HG03460 (cell line): Measurements from ENCODE around the gene ART4.
A peak's percentile ranks its signal among the peaks of the same experiment; 100 is the strongest.

Source experiments
- ATAC-seq: cut with Tn5 transposase; IDR thresholded peaks from one replicate; pipeline ENCODE4 v1.9.1; 2021; ENCODE audit not compliant: unreplicated experiment

The ART4 gene, protein sequence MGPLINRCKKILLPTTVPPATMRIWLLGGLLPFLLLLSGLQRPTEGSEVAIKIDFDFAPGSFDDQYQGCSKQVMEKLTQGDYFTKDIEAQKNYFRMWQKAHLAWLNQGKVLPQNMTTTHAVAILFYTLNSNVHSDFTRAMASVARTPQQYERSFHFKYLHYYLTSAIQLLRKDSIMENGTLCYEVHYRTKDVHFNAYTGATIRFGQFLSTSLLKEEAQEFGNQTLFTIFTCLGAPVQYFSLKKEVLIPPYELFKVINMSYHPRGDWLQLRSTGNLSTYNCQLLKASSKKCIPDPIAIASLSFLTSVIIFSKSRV

DNA sequence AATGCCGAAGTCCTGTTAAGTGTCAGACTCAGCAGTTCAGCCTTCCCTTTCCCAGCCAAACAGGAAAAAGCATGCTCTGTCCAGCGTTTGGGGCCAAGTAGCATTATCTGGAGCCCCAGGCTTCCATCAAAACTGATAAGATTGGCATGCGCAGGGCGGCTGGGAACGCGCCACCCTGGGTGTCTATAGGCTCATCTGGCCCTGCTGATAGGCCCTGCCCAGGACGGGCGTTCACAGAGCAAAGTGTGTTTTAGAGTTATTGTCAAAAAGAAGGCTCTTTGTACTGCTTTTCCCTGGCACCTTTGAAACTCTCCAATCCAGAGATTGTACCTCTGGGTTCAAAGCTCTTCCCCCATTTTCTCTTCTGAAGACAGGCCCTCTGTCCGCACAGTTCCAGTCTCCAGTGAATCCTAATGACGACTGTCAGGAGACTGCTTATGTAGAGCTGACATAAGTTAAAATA, at the start of gene ART4:
TSS of gene ART4 (minus strand) at position 102 of the 463 bp plus-strand sequence. CDS start 413 bp downstream, outside the sequence.
- no peak for ATAC-seq

DNA sequence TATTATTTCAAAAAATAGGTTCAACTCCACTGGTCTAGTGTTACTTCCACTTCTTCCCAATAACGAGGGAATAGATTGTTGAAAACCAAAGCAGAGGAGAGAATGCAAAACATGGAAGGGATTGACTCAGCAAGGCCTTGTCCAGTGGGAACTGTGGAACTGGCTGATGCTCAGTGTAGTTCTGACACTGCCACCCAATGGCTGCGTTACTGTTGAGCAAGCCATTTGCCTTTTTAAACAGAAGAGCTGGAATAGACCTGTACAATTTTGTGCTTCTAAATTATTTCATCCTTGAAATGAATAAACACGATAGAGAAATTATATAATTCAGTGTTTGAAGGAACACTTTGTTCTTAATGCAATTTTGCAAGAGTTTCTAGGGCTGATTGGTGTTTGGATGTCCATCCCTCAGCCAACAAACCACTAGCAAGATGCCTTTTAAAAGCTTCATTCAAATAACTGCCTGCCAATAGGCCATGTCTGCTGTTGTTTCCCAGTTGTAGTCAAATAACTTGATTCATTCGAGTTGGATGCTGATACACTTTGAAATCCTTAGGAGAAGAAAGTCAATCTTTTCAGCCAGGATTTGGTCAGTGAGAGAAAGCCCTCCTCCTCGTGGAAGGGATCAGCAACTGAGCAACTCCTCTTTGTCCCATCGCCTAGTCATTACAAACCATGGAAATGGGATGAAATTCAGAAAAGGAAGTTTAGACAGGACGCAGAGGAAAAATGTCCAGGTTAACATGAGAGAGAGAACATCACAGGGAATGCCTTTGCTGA, 49.6 kb upstream of the ART4 start:
- no peak for ATAC-seq

DNA sequence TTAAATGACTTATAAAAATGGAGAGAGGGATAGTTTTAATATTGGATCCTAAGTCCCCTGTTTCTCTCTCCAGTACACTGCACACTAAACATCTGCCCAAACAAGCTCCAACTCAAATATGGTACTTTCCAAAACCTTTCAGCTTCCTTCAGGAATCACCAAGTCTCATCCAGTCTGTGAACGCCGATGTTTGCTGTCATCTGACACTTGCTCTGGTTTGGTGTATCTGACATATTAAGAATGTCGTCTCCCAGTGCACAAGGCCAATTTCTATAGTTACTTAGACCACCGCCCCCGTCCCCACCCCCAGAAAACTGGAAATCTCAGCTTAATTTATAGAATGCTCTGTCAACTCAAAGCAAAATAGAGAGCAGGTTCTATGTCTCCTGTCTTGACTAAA, 47.4 kb upstream of the ART4 start:
- ATAC-seq: no peak

DNA sequence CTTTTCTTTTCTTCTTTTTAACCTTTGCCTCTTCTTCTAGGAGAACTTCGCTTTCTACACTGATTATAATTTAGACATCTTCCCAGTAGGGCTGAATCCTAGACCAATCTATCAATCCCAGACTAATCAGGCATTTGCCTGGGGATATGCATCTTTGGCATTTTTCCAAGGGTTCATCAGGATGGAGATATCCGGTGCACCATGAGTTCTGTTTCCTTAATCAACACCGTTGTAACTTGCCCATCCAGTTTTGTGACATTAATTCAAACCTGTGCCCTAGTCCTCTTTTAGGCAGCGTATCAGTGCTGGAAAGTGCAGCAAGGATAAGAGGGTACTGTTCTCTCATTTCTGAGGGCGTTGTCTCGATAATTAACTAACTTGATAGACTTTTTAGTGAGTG, 42.9 kb upstream of the ART4 start:
- no peak for ATAC-seq

DNA sequence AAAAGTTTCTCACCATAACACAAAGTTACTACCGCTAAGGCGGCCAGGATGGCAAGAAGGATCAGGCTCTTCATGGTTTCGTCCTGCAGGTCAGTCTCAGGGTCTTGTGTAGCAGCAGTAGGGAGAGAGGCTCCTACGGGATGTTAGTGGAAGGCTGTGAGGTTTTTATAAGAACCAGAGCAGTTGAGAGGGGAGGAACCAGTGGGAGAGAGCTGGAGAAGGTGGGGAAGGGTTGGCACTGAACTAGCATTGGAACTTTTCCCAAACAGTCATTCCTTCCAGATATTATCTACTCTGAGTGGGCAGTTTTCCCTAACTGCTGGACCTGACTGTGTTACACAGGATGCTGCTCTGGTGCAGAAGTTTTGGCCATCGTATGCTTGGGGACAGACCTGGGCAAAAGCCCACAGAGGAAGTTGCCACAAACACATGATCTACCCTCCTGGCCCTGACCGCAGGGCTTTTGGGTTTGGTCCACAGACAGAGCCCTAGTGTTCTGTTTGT, 42.4 kb upstream of the ART4 start, which contains the start of gene MGP:
TSS of gene MGP (minus strand) at position 137 of the 504 bp plus-strand sequence. CDS start at position 74, 63 bp downstream.
- no peak for ATAC-seq

DNA sequence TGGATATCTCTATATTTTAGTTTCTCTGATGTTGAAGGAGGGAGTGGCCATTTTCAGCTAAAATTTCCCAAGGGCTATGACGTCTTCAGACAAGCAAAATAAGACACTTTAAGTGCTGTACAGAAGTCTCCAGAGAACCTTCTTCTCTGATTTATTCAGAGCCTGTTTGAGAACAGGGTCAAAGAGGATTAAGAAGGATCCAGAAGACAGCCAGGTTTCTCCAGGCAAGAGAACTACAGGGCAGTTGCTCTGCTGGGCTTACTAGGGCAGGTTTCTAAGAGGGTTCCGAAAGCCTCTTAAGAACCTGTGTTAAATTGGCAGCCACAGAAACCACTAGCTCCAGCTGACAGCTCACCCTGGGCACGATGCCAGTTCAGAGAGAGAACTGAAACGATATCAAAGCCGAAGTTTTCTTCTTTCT, 41.1 kb upstream of the ART4 start:
- peak; percentile 99 for ATAC-seq

DNA sequence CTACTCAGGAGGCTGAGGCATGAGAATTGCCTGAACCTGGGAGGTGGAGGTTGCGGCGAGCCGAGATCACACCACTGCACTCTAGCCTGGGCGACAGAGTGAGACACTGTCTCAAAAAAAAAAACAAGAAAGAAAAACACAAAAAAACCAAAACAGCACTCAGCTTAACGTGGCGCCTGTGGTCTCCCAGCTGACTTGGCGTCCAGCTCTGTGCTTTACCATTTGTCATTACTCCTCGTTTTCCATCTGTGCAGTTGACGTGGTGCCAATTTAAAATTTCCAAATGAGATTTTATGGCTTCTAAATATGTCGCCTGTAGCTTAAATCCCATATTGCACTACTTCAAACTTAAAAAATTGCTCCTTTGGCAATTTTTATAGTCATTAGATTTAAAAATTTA, 40.4 kb upstream of the ART4 start:
- ATAC-seq: no peak

DNA sequence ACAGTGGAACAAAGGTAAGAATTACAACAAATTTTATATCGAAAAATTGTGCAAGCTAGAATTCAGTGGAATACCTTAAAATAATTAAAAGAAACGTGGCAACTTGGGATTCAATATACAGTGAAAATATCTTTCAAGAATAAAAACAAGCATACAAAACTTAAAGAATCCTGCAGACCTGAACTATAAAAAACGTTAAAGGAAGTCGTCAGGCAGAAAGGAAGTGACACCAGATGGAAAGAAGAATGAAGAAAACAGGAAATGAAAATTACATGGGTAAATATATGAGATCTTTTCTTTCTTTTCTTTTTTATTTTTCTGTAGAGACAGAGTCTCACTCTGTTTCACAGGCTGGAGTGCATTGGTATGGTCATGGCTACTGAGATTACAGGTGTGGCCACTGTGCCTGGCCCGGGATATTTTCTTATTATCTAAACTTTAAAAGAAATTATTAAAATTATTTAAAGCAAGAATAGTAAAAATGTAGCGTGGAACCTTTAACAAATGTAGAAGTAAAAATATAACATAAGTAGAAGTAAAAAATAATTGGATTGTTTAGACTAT, 37.6 kb upstream of the ART4 start:
- ATAC-seq: no peak

DNA sequence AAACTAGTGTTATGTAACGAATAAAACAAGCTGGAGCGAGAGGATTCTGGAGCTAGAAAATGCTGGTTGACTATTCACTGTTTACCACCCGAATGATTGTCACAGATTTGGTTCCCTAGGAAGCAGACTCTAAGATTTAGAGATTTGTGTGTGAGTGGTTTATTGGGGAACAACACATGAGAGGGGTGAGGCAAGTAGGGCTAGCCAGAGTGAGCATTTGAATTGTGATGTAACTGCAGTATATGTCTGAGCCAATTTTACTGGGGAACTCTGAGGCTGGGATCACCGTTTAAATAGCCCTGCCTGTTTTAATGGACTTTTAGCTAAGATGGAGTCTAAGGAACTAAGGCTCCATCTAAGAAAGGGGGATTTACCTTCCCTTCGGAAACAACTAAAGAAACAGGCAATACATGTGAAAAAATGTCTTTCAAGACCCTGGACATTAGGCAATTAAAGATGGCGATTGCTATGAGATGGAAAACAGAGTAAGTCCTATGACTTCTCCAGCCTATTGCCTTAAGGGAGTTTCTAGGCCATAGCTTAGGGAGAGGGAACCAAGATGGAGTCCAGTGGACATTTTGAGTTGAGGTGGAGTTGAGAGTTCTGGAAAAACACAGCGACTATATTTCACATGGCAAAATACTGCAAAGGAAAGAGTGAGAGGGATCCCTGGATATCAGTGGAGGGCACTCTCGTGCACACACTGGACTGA, 36.1 kb upstream of the ART4 start:
- no peak for ATAC-seq

DNA sequence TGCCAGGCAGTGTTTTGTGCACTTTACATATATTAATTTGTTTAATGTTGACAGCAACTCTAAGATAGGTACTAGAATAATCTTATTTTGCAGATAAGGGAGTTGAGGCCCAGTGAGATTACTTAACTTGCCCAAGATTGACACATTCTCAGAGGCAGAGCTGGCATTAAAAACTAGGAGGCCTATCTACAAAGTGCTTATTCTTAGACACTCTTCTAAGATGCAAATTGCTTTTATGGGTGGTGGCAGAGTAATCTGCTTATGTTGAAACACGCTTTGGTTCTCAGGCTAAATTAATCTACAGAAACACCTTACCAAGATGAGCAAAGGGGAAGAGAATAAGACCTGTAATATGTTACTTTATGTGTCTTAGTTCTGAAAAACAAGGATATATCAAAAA, 35.2 kb upstream of the ART4 start:
- no peak for ATAC-seq

DNA sequence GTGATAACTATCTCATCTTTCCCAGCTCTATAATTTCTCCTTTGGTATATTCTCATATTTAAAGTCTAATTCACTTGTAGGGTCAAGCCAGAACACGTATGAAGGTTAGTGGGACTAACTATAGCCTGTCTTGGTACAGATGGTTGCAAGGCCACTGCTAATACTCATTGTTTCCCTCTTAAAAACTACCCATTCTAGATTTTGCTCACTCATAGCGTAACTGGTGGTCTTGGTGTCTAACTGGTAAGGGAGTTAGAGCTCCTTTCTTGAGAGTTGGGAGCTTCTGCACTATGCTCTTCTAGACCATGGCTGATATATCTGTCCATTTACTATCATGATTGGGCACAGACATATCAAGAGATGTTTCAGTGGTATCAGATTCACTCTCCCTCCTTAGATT, 33.5 kb upstream of the ART4 start:
- no peak for ATAC-seq

DNA sequence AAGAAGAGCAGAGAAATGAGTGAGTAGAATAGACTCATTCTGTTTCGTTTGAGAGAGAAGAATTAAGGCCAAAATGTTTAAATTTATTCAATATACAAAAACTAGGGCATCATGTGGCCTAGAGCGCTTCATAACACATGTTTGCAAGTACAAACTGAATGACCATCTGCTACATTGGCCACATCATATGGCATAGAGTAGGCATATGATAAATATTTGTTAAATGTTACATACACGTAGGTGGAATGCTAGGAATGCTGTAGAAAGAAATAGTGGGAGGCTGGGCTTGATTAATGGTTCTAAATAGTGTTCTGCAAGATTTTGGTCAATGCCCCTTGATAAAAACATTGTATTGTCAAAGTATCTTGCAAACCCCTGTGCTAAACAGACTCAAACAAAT, 31.6 kb upstream of the ART4 start:
- no peak for ATAC-seq

DNA sequence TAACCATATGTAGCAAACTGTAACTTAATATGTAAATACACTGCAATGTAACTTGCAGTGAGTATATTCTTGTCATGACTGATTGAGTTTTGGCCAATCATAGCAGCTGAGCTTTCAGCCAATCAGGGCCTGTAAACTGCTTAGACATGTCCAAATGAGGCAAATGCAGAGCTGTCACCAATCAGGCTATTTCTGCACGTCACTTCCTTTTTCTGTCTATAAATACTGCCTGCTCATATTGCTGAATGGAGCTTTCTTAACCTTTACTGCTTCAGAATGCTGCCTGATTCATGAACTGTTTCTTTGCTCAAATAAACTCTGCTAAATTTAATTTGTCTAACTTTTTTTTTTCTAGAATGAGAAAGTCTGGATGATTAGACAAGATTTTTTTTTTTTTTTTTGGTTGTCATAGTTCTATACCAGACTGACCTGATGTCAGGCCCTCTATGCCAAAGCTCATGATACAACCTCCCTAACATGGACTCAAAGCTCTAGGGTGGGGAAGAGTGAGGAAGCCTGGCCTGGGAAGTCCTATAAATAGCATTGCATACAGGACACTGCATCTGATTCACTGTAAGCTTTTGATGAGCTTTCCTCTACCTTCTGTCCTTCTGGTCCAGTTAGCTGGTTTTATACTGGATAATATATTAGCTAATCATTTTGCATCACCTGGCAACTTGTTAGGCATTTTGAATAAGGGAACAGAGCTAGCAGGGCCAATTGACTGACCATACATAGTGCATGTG, 30.3 kb upstream of the ART4 start:
- no peak for ATAC-seq

DNA sequence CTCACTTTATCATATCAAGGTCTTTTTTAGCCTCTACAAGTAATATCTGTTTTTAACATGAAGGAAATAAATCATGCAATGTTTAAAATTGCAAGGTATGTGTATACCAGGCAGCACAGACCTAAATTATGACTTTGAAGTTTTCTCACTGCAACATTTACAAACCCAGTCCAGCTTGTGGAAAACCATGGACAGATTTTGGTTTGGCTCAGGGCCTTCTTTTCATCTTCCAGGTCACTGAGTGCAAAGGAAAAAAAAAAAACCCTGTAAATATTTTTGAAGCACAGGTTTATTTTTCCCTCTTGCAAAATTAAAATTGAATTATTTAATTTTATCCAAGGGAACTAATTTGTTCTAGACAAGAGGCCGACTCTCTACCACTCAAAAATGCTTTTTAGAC, 28.6 kb upstream of the ART4 start:
- ATAC-seq: no peak

DNA sequence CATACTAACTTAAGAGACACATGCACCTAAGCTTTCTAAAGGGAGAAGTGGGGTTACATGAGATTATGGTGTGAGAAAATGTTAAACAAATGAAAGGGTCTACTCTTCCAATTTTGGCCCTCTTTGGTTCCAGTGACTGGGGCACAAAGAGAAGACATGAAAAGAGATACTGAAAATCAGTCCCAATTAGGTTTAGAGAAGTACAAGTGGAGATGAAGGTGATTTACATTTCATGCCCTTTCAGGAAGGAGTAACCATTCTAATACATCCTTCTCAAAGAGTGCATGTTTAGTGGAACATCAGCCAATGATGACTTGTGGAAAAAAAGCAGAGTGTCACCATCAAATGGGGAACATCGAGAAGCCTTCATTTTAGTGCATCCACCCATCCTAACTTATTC, 27.9 kb upstream of the ART4 start:
- no peak for ATAC-seq

DNA sequence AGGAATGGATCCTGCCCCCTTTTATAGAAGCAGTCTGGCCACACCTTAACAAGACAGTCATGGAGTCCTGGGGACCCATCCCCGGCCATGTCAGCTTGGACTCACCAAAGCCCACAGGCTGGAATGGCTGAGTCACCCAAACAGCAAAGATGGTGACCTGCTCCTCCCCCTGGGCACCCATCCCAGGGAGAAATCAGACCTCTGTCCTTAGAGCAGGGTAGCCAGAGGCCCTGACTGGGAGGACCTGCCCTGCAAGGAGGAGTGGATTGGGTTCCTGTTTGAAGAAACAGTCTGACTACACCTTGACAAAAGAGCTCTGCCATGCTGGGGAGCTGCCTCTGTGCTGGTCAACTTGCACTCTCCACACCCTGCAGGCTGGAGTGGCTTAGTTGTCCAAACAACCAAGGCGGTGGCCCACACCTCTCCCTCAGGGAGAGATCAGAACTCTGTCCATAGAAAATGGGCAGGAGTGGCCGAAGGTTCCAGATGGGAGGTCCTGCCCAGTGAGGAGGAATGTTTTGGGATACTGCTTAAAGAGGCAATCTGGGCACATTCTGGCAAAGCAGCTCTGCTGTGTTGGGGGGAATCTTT, 25.7 kb upstream of the ART4 start:
- no peak for ATAC-seq

DNA sequence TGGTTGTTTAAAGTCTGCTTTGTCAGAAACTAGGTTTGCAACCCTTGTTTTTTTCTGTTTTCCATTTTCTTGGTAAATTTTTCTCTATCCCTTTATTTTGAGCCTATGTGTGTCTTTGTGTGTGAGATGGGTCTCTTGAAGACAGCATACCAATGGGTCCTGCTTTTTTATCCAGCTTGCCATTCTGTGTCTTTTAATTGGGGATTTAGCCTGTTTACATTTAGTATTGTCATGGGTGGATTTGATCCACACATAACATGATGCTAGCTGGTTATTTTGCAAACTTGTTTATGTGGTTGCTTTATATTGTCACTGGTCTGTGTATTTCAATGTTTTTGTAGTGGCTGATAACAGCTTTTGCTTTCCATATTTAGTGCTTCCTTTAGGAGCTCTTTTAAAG, 17.2 kb upstream of the ART4 start:
- ATAC-seq: no peak

DNA sequence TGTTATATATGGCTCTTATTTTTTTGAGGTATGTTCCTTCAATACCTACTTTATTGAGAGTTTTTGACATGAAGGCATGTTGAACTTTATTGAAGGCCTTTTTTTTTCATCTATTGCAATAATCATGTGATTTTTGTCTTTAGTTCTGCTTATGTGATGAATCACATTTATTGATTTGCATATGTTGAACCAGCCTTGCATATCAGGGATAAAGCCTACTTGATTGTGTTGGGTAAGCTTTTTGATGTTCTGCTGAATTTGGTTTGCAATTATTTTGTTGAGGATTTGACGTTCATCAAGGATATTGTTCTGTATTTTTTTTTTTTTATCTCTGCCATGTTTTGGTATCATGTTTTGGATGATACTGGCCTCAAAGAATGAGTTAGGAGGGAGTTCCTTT, 15.2 kb upstream of the ART4 start:
- no peak for ATAC-seq

DNA sequence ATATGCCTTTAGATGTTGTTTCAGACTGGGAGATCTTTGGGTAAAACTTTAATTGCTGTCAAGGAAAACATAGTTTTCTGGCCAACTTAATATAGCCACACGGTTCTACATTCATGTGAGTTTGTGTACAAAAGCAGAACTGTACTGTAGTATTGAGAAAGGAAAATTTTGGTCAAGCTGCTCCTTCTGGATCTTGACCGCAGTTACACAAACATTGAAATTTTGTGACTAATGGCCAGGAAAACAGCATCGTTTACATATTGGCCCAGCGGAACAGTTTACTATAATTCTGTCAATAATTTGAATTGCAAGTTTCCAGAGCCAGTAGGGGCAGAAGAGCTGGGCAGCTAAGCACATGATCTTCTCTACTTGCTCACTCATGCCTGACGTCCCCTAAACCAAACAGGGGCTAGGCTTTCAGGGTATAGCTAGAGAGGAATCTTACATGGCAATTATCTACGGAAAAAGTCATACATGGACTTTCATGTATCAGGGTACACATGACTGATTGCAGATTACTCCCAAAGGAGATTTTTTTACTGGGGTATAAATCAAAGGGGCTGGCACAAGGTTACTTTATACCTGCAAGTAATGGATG, 11.4 kb upstream of the ART4 start:
- ATAC-seq: no peak

DNA sequence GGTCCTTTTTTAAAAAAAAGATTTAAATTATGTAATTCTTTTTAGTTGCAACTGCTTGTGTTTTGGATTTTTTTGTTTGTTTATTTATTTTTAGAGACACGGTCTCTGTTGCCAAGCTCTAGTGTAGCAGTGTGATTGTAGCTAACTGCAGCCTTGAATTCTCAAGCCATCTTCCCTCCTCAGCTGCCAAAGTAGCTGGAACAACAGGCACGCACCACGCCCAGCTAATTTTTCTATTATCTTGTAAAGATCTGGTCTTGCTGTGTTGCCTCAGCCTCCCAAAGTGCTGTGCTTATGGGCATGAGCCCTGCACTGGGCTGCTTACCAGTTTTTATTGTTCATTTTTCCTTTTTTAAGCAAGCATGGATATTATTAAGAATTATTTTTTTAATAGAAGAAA, 10.6 kb upstream of the ART4 start:
- no peak for ATAC-seq
